Measurements from ENCODE around the gene IP6K3.

IP6K3 gene

DNA sequence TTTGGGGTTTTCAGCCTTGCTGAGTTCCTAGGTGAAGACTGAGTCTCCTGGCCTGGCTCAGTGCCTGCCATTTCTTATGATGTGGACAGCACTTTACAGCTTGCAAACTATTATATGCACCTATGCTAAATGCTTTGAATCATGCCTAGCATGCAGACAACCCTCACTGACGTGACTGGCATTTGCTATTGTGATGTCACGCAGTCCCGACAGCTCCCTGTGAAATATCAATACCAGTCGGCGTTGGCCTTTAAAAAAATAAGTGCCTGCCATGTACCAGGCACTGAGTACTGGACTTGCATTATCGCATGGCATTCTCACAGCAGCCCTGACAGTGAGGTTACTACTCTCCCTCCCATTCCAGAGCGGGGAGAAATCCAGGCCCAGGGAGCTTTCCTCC lies 70.7 kb downstream of the IP6K3 start:
- DNase-seq (ENCODE audit: low read depth): no peak
- TF ChIP-seq, protein P1, sequence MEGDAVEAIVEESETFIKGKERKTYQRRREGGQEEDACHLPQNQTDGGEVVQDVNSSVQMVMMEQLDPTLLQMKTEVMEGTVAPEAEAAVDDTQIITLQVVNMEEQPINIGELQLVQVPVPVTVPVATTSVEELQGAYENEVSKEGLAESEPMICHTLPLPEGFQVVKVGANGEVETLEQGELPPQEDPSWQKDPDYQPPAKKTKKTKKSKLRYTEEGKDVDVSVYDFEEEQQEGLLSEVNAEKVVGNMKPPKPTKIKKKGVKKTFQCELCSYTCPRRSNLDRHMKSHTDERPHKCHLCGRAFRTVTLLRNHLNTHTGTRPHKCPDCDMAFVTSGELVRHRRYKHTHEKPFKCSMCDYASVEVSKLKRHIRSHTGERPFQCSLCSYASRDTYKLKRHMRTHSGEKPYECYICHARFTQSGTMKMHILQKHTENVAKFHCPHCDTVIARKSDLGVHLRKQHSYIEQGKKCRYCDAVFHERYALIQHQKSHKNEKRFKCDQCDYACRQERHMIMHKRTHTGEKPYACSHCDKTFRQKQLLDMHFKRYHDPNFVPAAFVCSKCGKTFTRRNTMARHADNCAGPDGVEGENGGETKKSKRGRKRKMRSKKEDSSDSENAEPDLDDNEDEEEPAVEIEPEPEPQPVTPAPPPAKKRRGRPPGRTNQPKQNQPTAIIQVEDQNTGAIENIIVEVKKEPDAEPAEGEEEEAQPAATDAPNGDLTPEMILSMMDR (IDR thresholded peaks at IDR 0.05; ENCODE audit: control insufficient read depth, insufficient read depth, low read depth, low read length, missing control alignments): no peak
- H3K4me3 ChIP-seq (ENCODE audit: control insufficient read depth, low read depth, low read length): no peak overlapping the region

DNA sequence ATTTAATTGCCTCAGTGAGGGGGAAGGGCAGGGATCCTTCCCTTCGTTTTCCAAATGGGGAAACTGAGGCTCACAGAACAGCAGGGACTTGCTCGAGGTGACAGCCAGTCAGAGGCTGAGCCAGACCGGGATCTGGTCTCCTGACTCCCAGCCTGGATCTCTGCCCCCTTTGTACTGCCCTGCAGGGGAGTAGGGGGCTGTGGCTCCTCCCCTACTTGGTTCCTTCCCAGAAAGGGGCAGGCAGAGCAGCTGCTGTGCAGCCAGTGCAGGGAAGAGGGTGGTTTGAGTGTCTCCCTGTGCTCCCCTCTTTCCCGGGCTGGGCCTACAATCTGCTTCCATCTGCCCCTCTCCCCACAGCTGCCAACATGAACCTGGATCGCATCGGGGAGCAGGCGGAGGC lies 72.9 kb downstream of the IP6K3 start:
- DNase-seq (ENCODE audit: low read depth): no peak
- H3K4me3 ChIP-seq (ENCODE audit: control insufficient read depth, low read depth, low read length): no peak overlapping the region
- TF ChIP-seq, protein P1 (IDR thresholded peaks at IDR 0.05; ENCODE audit: control insufficient read depth, insufficient read depth, low read depth, low read length, missing control alignments): no peak

- TF ChIP-seq, protein P1 (IDR thresholded peaks at IDR 0.05; ENCODE audit: control insufficient read depth, insufficient read depth, low read depth, low read length, missing control alignments): peak; percentile 65
- H3K4me3 ChIP-seq (ENCODE audit: control insufficient read depth, low read depth, low read length): no peak overlapping the region
- DNase-seq (ENCODE audit: low read depth): peak; percentile 83
These were observed 73.9 kb downstream of the IP6K3 start for GRCh38 chr6:33672808-33673207.

DNA sequence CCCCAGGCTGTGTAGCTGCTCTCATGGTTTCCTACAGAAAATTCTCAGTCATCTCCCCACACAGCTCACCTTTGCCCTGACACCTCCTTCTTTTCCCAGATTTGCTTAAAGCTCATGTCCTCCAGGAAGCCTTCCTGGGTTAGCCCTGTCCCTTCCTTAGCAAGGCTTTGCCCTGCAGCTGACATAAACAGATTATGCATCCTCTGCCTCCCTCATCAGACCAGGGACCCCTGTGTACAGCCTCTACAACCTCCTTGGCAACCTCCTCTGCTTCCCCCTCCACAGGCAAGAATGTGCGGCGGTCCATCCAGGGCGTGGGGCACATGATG lies 75.0 kb downstream of the IP6K3 start:
- TF ChIP-seq, protein P1 (IDR thresholded peaks at IDR 0.05; ENCODE audit: control insufficient read depth, insufficient read depth, low read depth, low read length, missing control alignments): no peak
- no peak for DNase-seq (ENCODE audit: low read depth)
- no peak overlapping the region for H3K4me3 ChIP-seq (ENCODE audit: control insufficient read depth, low read depth, low read length)
